Panc1 (cell line): ENCODE measurements around the gene NUP210L. TPM values are rescaled to one million over a fixed set of nuclear protein-coding genes. Genes with fewer than 3 reads are reported as not detected.

Experiments used
- ATAC-seq: fragments of 200-7000 bp; cut with Tn5 transposase; 2 replicates; pipeline ENCODE4 v1.9.1; 2020; ENCODE audit warnings: mild to moderate bottlenecking, moderate library complexity
- BruUV-seq: library from RNA; stranded (reverse); fragments of 400-500 nt; replicated peaks from 2 replicates; lab custom pipeline; 2021; lab: Mats Ljungman, UMichigan
- CTCF ChIA-PET: fragments of 300-600 bp; sonication (Branson Sonifier 250); formaldehyde crosslinking; loops from one replicate; lab custom pipeline; 2022; ENCODE audit warnings: antibody characterized with exemption; lab: Charles Lee
- POLR2A ChIA-PET: fragments of 300-600 bp; sonication (Branson Sonifier 250); formaldehyde crosslinking; loops from one replicate; lab custom pipeline; 2022; ENCODE audit warnings: antibody characterized with exemption; lab: Charles Lee
- DNase-seq: peaks from one replicate; pipeline ENCODE4 v3.0.0-alpha.2; 2010; ENCODE audit warnings: low read depth, low spot score
- H3K27ac ChIP-seq: 2 replicates; pipeline ENCODE4 v1.5.1; 2011; ENCODE audit warnings: mild to moderate bottlenecking, low read length, inconsistent platforms
- H3K27me3 ChIP-seq: fragments of 200-500 bp; sonication (Bioruptor generic); 2 replicates; pipeline ENCODE4 v1.6.0; 2014; ENCODE audit warnings: low read length, inconsistent platforms; ENCODE audit not compliant: control insufficient read depth, insufficient read depth
- H3K36me3 ChIP-seq: fragments of 200-500 bp; sonication (Bioruptor generic); 2 replicates; pipeline ENCODE4 v1.5.1; 2014; ENCODE audit warnings: inconsistent platforms, mild to moderate bottlenecking, low read length, moderate library complexity; ENCODE audit not compliant: control insufficient read depth, insufficient read depth
- H3K4me1 ChIP-seq: 2 replicates; pipeline ENCODE4 v1.5.1; 2011; ENCODE audit warnings: inconsistent platforms, mild to moderate bottlenecking, low read length, moderate library complexity; ENCODE audit not compliant: control insufficient read depth, insufficient read depth
- H3K4me3 ChIP-seq, 2 experiments: 2 replicates each; pipeline ENCODE4 v1.5.1; 2011 to 2012; ENCODE audit warnings: low read depth in 2 of 2, low read length in 2 of 2, mild to moderate bottlenecking in 2 of 2, inconsistent platforms in 1 of 2, moderate library complexity in 1 of 2
- H3K9me3 ChIP-seq: fragments of 200-500 bp; sonication (Bioruptor generic); 2 replicates; pipeline ENCODE4 v1.5.1; 2014; ENCODE audit warnings: low read depth, mild to moderate bottlenecking, inconsistent platforms, low read length, moderate library complexity; ENCODE audit not compliant: control insufficient read depth, insufficient read depth
- POLR2AphosphoS5 ChIP-seq: IDR thresholded peaks from 2 replicates; pipeline ENCODE4 v1.6.1; 2012; ENCODE audit warnings: mild to moderate bottlenecking, low read depth, low read length, moderate library complexity
- SIN3A ChIP-seq: IDR thresholded peaks from 2 replicates; pipeline ENCODE4 v1.6.1; 2012; ENCODE audit warnings: low read depth, mild to moderate bottlenecking, low read length, moderate library complexity, borderline replicate concordance; ENCODE audit not compliant: insufficient read depth
- TCF7L2 ChIP-seq: IDR thresholded peaks from 2 replicates; pipeline ENCODE4 v1.6.1; 2011; ENCODE audit warnings: mild to moderate bottlenecking, low read depth, low read length, inconsistent platforms
- in situ Hi-C: cut with HindIII; loops from 2 replicates; pipeline ENCODE4 v1.10.0; 2016; ENCODE audit warnings: low sequenced_read_pairs, low pct_unique_long_range_greater_than_20kb
- intact Hi-C: fragments of 100-400 bp; cut with micrococcal nuclease; formaldehyde crosslinking; loops from one replicate; pipeline ENCODE4 v1.10.0; 2022; ENCODE audit not compliant: unreplicated experiment
- total RNA-seq: library from RNA; stranded (reverse); gene quantifications from one replicate; pipeline ENCODE4 v1.2.1, GENCODE V29; 2021; ENCODE audit not compliant: unreplicated experiment
- TF ChIP-seq, protein P1 (sequence below), 2 experiments: IDR thresholded peaks; 2 replicates each; pipeline ENCODE4 v1.6.1; 2011 to 2012; ENCODE audit warnings: low read depth in 2 of 2, control low read depth in 1 of 2, low read length in 1 of 2, mild to moderate bottlenecking in 1 of 2, moderate library complexity in 1 of 2; ENCODE audit not compliant: insufficient read depth in 1 of 2
- TF ChIP-seq, protein P2 (sequence below): fragments of 450-650 bp; IDR thresholded peaks from 2 replicates; pipeline ENCODE4 v1.5.1; 2017; ENCODE audit warnings: mild to moderate bottlenecking

Gene NUP210L
- total RNA-seq, 1 experiment from 2014 or later = 0.05 TPM

DNA sequence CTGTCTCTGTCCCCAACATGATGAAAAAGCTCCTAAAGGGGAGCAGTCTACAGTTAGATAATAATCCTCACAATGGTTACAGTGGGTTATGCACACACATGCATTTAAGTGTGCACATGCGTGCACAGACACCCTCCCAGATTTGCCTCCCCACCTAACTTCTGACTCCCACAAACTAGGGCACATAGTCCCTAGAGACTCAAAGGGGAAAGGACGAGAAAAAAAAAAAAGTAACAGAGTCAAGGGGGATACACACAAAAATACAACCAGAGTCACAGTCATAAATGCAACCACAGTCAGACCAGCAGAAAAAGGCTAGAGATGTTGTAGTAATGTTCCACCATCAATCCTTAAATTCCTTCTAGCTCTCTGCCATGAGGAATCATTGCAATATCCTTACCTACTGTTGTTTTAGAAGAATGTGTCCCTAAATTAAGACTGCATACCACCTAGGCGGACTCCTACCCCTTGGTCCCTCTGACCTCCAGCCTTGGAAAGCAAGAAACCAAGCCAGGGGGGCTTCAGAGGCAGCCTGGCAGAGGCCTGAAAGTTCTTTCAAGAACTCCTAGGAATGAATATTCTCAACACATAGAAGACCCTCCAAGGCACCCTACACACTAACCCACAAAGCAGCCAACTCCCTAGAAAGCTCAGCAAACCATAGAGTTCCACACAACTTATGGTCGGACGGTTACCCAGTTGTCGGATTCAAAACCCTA, 197.7 kb downstream of the NUP210L start:
- intact Hi-C loops = no loop called here
- DNase-seq = no peak
- ChIA-PET POLR2A (no interaction called here), CTCF (interaction anchor here (0.6 kb wide), 1 partner anchor 127 kb away, joined by 5 read pairs; no protein-coding TSS in a partner anchor)
- no peaks in the 10 kb centered on the region for H3K9me3 ChIP-seq
- peaks cover 2% of the 10 kb centered on the region; the same call in 1 of the 2 replicates for H3K36me3 ChIP-seq
- H3K4me1 ChIP-seq = peaks cover 27% of the 10 kb centered on the region
- in situ Hi-C loops = no loop called here
- no peak for TF ChIP-seq POLR2AphosphoS5
- H3K27ac ChIP-seq = peak overlapping the region; percentile 86
- no peaks in the 10 kb centered on the region for H3K27me3 ChIP-seq
- ATAC-seq = no peak
- BruUV-seq = no TSS peak
- peak overlapping the region; percentile 80 to 98 for H3K4me3 ChIP-seq

DNA sequence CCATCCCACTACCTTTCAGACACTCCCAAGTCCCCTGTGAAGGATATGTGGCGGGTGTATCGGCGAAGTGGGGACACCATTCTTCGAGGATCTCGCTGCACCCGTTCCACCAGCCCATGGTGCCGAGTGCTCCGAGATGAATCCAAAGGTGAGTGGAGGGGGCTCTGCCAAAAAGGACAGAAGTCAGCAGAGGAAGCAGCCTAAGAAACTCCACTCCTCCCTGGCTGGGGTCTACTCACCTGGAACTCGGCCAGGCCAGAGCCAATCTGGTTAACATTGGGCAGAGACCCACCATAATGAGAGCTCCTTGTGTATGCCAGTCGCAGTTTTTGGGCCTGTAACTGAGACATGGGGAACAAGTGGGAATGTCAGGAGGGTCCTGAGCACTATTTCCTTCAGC, 200.0 kb downstream of the NUP210L start:
- Histone ChIP-seq H3K9me3 (no peaks in the 10 kb centered on the region), H3K36me3 (peaks cover 3% of the 10 kb centered on the region), H3K4me1 (peaks cover 16% of the 10 kb centered on the region), H3K27me3 (no peaks in the 10 kb centered on the region), H3K4me3 (no peak overlapping the region), H3K27ac (no peak overlapping the region)
- in situ Hi-C loops (no loop called here), intact Hi-C loops (no loop called here)
- CTCF ChIA-PET = no interaction called here
- no TSS peak for BruUV-seq
- POLR2A ChIA-PET = interaction anchor here (0.6 kb wide), 1 partner anchor 29 kb away, joined by 19 read pairs; no protein-coding TSS in a partner anchor
- DNase-seq (no peak), ATAC-seq (no peak)
- no peak for TF ChIP-seq TCF7L2
- TF ChIP-seq, protein P1, sequence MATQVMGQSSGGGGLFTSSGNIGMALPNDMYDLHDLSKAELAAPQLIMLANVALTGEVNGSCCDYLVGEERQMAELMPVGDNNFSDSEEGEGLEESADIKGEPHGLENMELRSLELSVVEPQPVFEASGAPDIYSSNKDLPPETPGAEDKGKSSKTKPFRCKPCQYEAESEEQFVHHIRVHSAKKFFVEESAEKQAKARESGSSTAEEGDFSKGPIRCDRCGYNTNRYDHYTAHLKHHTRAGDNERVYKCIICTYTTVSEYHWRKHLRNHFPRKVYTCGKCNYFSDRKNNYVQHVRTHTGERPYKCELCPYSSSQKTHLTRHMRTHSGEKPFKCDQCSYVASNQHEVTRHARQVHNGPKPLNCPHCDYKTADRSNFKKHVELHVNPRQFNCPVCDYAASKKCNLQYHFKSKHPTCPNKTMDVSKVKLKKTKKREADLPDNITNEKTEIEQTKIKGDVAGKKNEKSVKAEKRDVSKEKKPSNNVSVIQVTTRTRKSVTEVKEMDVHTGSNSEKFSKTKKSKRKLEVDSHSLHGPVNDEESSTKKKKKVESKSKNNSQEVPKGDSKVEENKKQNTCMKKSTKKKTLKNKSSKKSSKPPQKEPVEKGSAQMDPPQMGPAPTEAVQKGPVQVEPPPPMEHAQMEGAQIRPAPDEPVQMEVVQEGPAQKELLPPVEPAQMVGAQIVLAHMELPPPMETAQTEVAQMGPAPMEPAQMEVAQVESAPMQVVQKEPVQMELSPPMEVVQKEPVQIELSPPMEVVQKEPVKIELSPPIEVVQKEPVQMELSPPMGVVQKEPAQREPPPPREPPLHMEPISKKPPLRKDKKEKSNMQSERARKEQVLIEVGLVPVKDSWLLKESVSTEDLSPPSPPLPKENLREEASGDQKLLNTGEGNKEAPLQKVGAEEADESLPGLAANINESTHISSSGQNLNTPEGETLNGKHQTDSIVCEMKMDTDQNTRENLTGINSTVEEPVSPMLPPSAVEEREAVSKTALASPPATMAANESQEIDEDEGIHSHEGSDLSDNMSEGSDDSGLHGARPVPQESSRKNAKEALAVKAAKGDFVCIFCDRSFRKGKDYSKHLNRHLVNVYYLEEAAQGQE (IDR thresholded peaks at IDR 0.05; ENCODE audit: insufficient read depth in 1 of 2, low read depth in 2 of 2, low read length in 1 of 2) = no peak
- no peak for TF ChIP-seq SIN3A
- TF ChIP-seq POLR2AphosphoS5 = no peak
- TF ChIP-seq, protein P2, sequence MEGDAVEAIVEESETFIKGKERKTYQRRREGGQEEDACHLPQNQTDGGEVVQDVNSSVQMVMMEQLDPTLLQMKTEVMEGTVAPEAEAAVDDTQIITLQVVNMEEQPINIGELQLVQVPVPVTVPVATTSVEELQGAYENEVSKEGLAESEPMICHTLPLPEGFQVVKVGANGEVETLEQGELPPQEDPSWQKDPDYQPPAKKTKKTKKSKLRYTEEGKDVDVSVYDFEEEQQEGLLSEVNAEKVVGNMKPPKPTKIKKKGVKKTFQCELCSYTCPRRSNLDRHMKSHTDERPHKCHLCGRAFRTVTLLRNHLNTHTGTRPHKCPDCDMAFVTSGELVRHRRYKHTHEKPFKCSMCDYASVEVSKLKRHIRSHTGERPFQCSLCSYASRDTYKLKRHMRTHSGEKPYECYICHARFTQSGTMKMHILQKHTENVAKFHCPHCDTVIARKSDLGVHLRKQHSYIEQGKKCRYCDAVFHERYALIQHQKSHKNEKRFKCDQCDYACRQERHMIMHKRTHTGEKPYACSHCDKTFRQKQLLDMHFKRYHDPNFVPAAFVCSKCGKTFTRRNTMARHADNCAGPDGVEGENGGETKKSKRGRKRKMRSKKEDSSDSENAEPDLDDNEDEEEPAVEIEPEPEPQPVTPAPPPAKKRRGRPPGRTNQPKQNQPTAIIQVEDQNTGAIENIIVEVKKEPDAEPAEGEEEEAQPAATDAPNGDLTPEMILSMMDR = no peak

DNA sequence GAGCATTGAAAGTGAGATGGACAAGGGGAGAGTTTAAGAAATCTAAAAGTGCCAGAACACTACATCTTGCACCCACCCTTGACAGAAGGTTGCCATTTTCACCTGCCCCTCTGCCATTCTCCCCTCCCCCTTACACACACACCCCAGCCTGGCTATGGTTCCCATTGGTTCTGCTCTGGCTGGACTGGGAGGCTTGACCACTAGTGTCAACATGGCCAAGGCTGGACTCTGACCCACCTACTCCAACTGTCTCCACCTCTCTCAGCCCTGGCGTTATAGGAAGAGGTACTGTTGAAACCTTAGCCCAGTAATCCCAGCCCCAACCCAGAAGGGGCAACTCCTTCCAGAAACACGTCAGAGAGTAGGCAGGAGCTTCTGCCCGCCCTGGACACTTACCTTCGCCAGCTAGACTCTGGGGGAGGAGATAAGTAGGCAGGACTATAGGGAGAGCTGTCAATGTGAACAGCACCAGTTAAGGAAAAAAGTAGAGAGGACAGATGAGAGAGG, 201.0 kb downstream of the NUP210L start:
- peaks cover 12% of the 10 kb centered on the region for H3K4me1 ChIP-seq
- H3K27ac ChIP-seq = no peak overlapping the region
- DNase-seq (no peak), ATAC-seq (no peak)
- in situ Hi-C loops (no loop called here), intact Hi-C loops (no loop called here)
- no peak for TF ChIP-seq TCF7L2
- no peak for TF ChIP-seq POLR2AphosphoS5
- no peak for TF ChIP-seq SIN3A
- TF ChIP-seq, protein P1 (IDR thresholded peaks at IDR 0.05; ENCODE audit: insufficient read depth in 1 of 2, low read depth in 2 of 2, low read length in 1 of 2) = no peak
- TF ChIP-seq, protein P2 = no peak
- H3K27me3 ChIP-seq = no peaks in the 10 kb centered on the region
- H3K4me3 ChIP-seq = no peak overlapping the region
- ChIA-PET CTCF (no interaction called here), POLR2A (no interaction called here)
- H3K9me3 ChIP-seq = no peaks in the 10 kb centered on the region
- peaks cover 3% of the 10 kb centered on the region for H3K36me3 ChIP-seq
- BruUV-seq = no TSS peak
